HG02981 (cell line): ENCODE data around the gene CRELD2.

Experiments
- ATAC-seq: cut with Tn5 transposase; IDR thresholded peaks from one replicate; pipeline ENCODE4 v1.9.1; 2021; ENCODE audit warnings: mild to moderate bottlenecking, moderate library complexity; ENCODE audit not compliant: unreplicated experiment

CRELD2 gene

GRCh38 chr22:49928555-49929210 lies 10.2 kb downstream of the CRELD2 start:
- ATAC-seq, result no peak

- ATAC-seq, result peak; percentile 49
These were observed 11.0 kb downstream of the CRELD2 start for GRCh38 chr22:49929211-49929979.

- no peak for ATAC-seq
These were observed 11.7 kb downstream of the CRELD2 start for GRCh38 chr22:49929994-49930575.

- ATAC-seq, result no peak
These were observed 12.4 kb downstream of the CRELD2 start for GRCh38 chr22:49930596-49931412.

GRCh38 chr22:49933236-49934159 lies 15.1 kb downstream of the CRELD2 start:
- no peak for ATAC-seq

- ATAC-seq, result no peak
These were observed 15.9 kb downstream of the CRELD2 start for GRCh38 chr22:49934160-49934890.

GRCh38 chr22:49934891-49935557 lies 16.6 kb downstream of the CRELD2 start:
- ATAC-seq, result no peak

GRCh38 chr22:49935561-49935960 lies 17.1 kb downstream of the CRELD2 start:
- ATAC-seq, result no peak

GRCh38 chr22:49936018-49936972 lies 17.9 kb downstream of the CRELD2 start:
- peak; percentile 53 for ATAC-seq

GRCh38 chr22:49936973-49937757 lies 18.7 kb downstream of the CRELD2 start:
- ATAC-seq, result no peak

GRCh38 chr22:49937758-49938564 lies 19.5 kb downstream of the CRELD2 start:
- ATAC-seq, result no peak

GRCh38 chr22:49938565-49939136 lies 20.2 kb downstream of the CRELD2 start:
- ATAC-seq, result no peak

- ATAC-seq, result no peak
These were observed 23.3 kb downstream of the CRELD2 start for GRCh38 chr22:49941507-49942316.

GRCh38 chr22:49942565-49943404 lies 24.4 kb downstream of the CRELD2 start:
- no peak for ATAC-seq
